ENCODE results near the gene LMBRD1. TPM values are rescaled to one million over a fixed set of nuclear protein-coding genes. Genes with fewer than 3 reads are reported as not detected.

Gene LMBRD1
- total RNA-seq, 4 donors from 2014 or later: 35.5 to 89.8 (median 70.7) TPM

DNA sequence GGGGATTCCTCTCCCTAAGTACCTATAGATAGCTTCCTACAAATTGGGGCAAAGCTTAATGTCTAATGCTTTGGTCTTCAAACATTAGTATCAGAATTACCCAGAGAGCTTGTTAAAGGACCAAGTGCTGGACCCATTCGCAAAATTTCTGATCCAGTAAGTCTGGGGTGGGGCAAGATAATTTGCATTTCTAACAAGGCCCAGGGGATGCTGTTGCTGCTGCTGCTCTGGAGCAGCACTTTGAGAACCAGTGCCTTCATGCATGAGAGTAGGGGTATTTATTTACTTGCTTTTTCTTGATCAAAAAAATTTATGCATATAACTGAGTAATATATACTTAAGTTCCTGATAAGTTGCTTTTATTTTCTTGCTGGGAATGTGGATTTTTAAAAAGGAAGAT is 45.1 kb upstream of the LMBRD1 start:
- no peak for DNase-seq
- H3K4me3 ChIP-seq: no peak overlapping the region
- H3K27ac ChIP-seq: no peak overlapping the region
- 83 to 86% methylated on average over 1 of the region's 1 CpG for WGBS, 2 donors (ENCODE audit: low coverage in 1 of 2)
- in situ Hi-C loops (cut with MboI; ENCODE audit: low pct_ligation_motif_present in 1 of 4, low pct_unique_long_range_greater_than_20kb in 1 of 4, low sequenced_read_pairs in 3 of 4) (loop anchor here in 1 of 4 donors (25.0 kb wide), 1 partner anchor 270 kb away; no protein-coding TSS in a partner anchor), intact Hi-C loops (cut with DNase I; ENCODE audit: low total_unique reads) (no loop called here)
- peaks cover 19% of the 10 kb centered on the region for H3K27me3 ChIP-seq
- H3K36me3 ChIP-seq: no peaks in the 10 kb centered on the region
- no peaks in the 10 kb centered on the region for H3K9me3 ChIP-seq
- no peaks in the 10 kb centered on the region for H3K4me1 ChIP-seq
- TF ChIP-seq, protein P1, sequence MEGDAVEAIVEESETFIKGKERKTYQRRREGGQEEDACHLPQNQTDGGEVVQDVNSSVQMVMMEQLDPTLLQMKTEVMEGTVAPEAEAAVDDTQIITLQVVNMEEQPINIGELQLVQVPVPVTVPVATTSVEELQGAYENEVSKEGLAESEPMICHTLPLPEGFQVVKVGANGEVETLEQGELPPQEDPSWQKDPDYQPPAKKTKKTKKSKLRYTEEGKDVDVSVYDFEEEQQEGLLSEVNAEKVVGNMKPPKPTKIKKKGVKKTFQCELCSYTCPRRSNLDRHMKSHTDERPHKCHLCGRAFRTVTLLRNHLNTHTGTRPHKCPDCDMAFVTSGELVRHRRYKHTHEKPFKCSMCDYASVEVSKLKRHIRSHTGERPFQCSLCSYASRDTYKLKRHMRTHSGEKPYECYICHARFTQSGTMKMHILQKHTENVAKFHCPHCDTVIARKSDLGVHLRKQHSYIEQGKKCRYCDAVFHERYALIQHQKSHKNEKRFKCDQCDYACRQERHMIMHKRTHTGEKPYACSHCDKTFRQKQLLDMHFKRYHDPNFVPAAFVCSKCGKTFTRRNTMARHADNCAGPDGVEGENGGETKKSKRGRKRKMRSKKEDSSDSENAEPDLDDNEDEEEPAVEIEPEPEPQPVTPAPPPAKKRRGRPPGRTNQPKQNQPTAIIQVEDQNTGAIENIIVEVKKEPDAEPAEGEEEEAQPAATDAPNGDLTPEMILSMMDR (IDR thresholded peaks at IDR 0.05): no peak
- no peak for TF ChIP-seq POLR2AphosphoS5 (IDR thresholded peaks at IDR 0.05)
- no peak for TF ChIP-seq EP300 (IDR thresholded peaks at IDR 0.05; ENCODE audit: low read depth)
- TF ChIP-seq POLR2A (IDR thresholded peaks at IDR 0.05): no peak

DNA sequence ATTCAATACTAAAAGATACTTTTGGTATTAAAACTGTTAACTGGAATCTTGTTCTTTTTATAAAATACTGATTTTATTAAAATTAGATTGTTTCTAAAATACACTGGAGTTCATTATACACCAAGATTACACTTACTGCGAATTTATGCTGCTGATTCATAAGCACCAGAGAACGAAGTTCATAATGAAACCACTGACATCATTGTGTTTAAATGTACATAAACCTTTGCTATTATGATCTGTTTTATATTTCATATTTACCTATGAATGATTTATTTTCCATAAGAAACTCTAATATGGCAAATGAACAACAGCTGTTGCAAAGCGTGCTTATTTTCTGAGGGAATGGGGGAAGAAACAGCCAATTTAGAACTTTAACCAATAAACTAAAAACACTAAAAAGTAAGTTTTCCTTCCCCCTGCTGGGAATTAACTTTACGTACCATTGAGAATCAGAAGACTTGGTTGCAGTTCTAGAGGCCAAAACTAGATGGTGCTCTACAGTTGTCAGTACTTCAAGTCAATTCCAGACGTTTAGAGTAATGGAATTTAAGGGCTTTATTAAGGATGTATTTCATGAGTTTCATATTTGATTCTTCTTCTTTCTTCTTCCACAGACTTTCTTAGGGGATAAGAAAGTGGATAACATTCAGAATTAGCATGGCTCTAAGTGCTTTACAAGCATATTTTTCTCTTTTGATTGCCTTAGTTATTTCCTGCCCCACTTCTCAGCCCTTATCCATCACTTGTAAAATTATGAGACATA is 38.8 kb upstream of the LMBRD1 start:
- H3K36me3 ChIP-seq: no peaks in the 10 kb centered on the region
- TF ChIP-seq POLR2A (IDR thresholded peaks at IDR 0.05): no peak
- TF ChIP-seq, protein P1 (IDR thresholded peaks at IDR 0.05): peak; percentile 52 to 71 (median 68)
- H3K27ac ChIP-seq: no peak overlapping the region
- 2 to 3% methylated on average over 5 of the region's 5 CpGs for WGBS, 2 donors (ENCODE audit: low coverage in 1 of 2)
- peaks cover 0 to 4% (median 0%) of the 10 kb centered on the region in 4 donors for H3K4me1 ChIP-seq
- intact Hi-C loops (cut with DNase I; ENCODE audit: low total_unique reads): loop anchor here (10.0 kb wide), 1 partner anchor 269 kb away; no protein-coding TSS in a partner anchor
- H3K9me3 ChIP-seq: no peaks in the 10 kb centered on the region
- in situ Hi-C loops (cut with MboI; ENCODE audit: low pct_ligation_motif_present in 1 of 4, low pct_unique_long_range_greater_than_20kb in 1 of 4, low sequenced_read_pairs in 3 of 4): loop anchor here in 3 of 4 donors (10.0 to 25.0 kb wide), 2 partner anchors 269 to 277 kb away; no protein-coding TSS in a partner anchor
- no peak for DNase-seq
- H3K4me3 ChIP-seq: no peak overlapping the region
- H3K27me3 ChIP-seq: peaks cover 4% of the 10 kb centered on the region

DNA sequence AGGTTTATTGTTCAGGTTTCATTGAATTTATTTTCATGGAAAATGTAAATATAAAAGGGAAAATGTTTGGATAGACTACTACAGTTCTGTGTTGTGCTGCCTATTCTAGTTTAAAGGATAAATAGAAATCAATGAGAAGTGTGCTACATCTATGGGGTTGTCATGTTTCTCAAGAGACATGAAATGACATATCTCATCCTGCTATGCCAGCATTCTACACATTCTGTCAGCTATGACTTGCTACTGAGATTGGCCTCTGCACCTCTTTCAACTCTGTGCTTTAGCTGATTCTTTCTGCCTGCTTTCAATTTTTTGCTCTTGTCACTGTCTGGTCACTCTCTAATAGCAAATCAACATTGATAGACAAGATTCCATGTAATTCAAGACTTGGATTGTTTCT is 35.7 kb upstream of the LMBRD1 start:
- Histone ChIP-seq H3K36me3 (no peaks in the 10 kb centered on the region), H3K9me3 (no peaks in the 10 kb centered on the region), H3K27me3 (no peaks in the 10 kb centered on the region), H3K4me1 (peaks cover 0 to 4% (median 0%) of the 10 kb centered on the region in 4 donors), H3K27ac (no peak overlapping the region), H3K4me3 (no peak overlapping the region)
- DNase-seq: no peak
- intact Hi-C loops (cut with DNase I; ENCODE audit: low total_unique reads): loop anchor here (10.0 kb wide), 1 partner anchor 272 kb away; no protein-coding TSS in a partner anchor
- TF ChIP-seq, protein P1 (IDR thresholded peaks at IDR 0.05): no peak
- no peak for TF ChIP-seq POLR2AphosphoS5 (IDR thresholded peaks at IDR 0.05)
- no peak for TF ChIP-seq POLR2A (IDR thresholded peaks at IDR 0.05)
- no peak for TF ChIP-seq EP300 (IDR thresholded peaks at IDR 0.05; ENCODE audit: low read depth)
- in situ Hi-C loops (cut with MboI; ENCODE audit: low pct_ligation_motif_present in 1 of 4, low pct_unique_long_range_greater_than_20kb in 1 of 4, low sequenced_read_pairs in 3 of 4): loop anchor here in 3 of 4 donors (10.0 to 25.0 kb wide), 2 partner anchors 272 to 280 kb away; no protein-coding TSS in a partner anchor

DNA sequence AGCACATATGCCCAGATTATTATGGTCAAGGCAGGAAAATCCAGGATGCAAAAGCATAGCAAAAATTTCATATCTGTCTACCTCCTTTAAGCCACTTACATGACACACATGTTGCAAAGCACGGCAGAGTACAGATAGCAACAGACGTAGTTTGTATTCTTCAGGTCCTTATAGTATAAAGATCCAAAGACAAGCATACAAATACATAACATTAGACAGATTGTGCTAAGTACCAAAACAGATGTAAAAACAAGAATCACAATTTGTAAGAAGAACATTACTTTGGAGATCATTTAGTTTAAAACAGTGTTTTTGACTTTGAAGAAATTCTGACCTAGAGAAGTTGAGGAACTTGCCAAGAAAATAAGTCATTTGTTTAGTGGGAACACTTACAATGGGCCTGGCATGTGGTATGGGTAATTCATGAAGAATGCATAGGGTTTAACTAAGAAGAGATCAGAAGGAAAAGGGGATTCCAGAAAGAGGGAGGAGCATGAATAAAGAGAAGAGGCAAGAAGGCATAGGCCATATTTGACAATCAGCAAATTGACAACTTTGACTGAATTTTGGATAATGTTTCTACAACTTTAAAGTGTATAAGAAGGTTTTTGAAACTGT is 30.6 kb upstream of the LMBRD1 start:
- Histone ChIP-seq H3K27me3 (no peaks in the 10 kb centered on the region), H3K4me1 (no peaks in the 10 kb centered on the region), H3K4me3 (no peak overlapping the region), H3K36me3 (no peaks in the 10 kb centered on the region), H3K27ac (no peak overlapping the region), H3K9me3 (no peaks in the 10 kb centered on the region)
- WGBS, 2 donors (ENCODE audit: low coverage in 1 of 2): 36 to 81% methylated on average over 2 of the region's 2 CpGs
- intact Hi-C loops (cut with DNase I; ENCODE audit: low total_unique reads) (no loop called here), in situ Hi-C loops (cut with MboI; ENCODE audit: low pct_ligation_motif_present in 1 of 4, low pct_unique_long_range_greater_than_20kb in 1 of 4, low sequenced_read_pairs in 3 of 4) (loop anchor here in 1 of 4 donors (25.0 kb wide), 1 partner anchor 285 kb away; no protein-coding TSS in a partner anchor)
- no peak for TF ChIP-seq POLR2AphosphoS5 (IDR thresholded peaks at IDR 0.05)
- no peak for TF ChIP-seq EP300 (IDR thresholded peaks at IDR 0.05; ENCODE audit: low read depth)
- no peak for TF ChIP-seq POLR2A (IDR thresholded peaks at IDR 0.05)
- TF ChIP-seq, protein P1 (IDR thresholded peaks at IDR 0.05): no peak
- no peak for DNase-seq

Data from transverse colon (tissue), 4 donors.